ENCODE measurements around the gene WDR45B.

- TF ChIP-seq CTCF (conservative IDR thresholded peaks at IDR 0.05) (no peak), EZH2 (IDR thresholded peaks at IDR 0.05; ENCODE audit: low read depth) (no peak)
Measured at GRCh38 chr17:82693168-82693867, 45.1 kb upstream of the WDR45B start.

All from PC-9 (cell line).